Measurements from ENCODE around the gene GPR87.

DNA sequence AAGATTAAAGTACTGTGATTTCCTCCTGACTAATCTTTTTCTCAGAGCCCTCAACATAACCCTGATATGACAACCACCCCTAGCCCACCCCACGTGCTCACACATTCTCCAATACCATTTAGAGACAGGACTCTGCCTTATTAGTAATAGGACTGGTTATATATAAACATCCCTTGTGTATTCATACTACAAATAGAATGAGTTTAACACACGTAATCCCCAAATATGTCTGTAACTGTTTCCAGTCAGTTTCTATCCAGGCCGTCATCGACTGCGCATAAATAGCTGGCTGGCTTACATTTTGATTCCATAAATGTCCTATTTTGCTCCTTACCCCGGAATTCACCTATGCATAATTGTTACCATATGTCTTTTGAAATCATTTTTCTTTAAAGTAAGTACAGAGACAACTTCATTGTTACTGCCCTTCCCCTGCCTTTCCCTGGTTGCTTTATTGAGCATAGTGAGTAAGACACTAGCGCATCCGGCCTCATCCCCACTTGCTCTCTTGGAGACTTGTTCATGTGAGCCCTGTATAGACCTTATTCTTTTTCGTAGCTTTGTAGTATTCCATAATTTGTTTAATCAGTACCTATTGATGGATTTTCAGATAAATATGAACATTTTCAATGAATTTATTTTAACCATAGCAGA, 34.8 kb downstream of the GPR87 start:
- TF ChIP-seq, protein P1, sequence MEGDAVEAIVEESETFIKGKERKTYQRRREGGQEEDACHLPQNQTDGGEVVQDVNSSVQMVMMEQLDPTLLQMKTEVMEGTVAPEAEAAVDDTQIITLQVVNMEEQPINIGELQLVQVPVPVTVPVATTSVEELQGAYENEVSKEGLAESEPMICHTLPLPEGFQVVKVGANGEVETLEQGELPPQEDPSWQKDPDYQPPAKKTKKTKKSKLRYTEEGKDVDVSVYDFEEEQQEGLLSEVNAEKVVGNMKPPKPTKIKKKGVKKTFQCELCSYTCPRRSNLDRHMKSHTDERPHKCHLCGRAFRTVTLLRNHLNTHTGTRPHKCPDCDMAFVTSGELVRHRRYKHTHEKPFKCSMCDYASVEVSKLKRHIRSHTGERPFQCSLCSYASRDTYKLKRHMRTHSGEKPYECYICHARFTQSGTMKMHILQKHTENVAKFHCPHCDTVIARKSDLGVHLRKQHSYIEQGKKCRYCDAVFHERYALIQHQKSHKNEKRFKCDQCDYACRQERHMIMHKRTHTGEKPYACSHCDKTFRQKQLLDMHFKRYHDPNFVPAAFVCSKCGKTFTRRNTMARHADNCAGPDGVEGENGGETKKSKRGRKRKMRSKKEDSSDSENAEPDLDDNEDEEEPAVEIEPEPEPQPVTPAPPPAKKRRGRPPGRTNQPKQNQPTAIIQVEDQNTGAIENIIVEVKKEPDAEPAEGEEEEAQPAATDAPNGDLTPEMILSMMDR (conservative IDR thresholded peaks at IDR 0.05; ENCODE audit: low read depth, low read length): no peak
- no peak for TF ChIP-seq EZH2 (IDR thresholded peaks at IDR 0.05; ENCODE audit: low read length, unreplicated experiment)
